Stomach (tissue), 9 donors: ENCODE measurements around the gene SLC26A9. TPM values are rescaled to one million over a fixed set of nuclear protein-coding genes. Genes with fewer than 3 reads are reported as not detected.
A peak's percentile ranks its signal among the peaks of the same experiment; 100 is the strongest.

ENCODE experiments used
- DNase-seq, 2 donors: peaks; one replicate each; pipeline versions ENCODE4 v3.0.0 to v3.0.0-alpha.2; 2013 to 2019
- H3K27ac ChIP-seq, 5 donors: fragments of 200-600 bp in 4 of 5; sonication (generic) in 4 of 5; one replicate each; pipeline ENCODE4 v1.5.1; 2013 to 2019; ENCODE audit warnings: mild to moderate bottlenecking in 1 of 5, moderate library complexity in 1 of 5
- H3K27me3 ChIP-seq, 3 donors: fragments of 200-600 bp; sonication (generic); one replicate each; pipeline ENCODE4 v1.5.1; 2017 to 2019; ENCODE audit warnings: mixed run types in 1 of 3
- H3K36me3 ChIP-seq, 4 donors: fragments of 200-600 bp; sonication (generic); 1 replicate in 3 of 4; 2 replicates in 1 of 4; pipeline ENCODE4 v1.5.1; 2016 to 2019
- H3K4me1 ChIP-seq, 4 donors: fragments of 200-600 bp; sonication (generic); one replicate each; pipeline ENCODE4 v1.5.1; 2016 to 2019
- H3K4me3 ChIP-seq, 4 donors: fragments of 200-600 bp; sonication (generic) in 3 of 4; one replicate each; pipeline ENCODE4 v1.5.1; 2016 to 2019; ENCODE audit warnings: mild to moderate bottlenecking in 1 of 4
- H3K9me3 ChIP-seq, 4 donors: fragments of 200-600 bp; sonication (generic); one replicate each; pipeline ENCODE4 v1.5.1; 2016 to 2019
- EP300 ChIP-seq: sonication (generic); formaldehyde crosslinking; IDR thresholded peaks from one replicate; pipeline ENCODE4 v1.6.1; 2017; ENCODE audit warnings: antibody characterized with exemption
- POLR2A ChIP-seq, 4 donors: fragments of 450-650 bp; IDR thresholded peaks; one replicate each; pipeline ENCODE4 v1.6.1; 2016; ENCODE audit warnings: antibody characterized with exemption in 4 of 4, control low read depth in 2 of 4, mild to moderate bottlenecking in 1 of 4, moderate library complexity in 1 of 4
- POLR2AphosphoS5 ChIP-seq, 3 donors: sonication (generic); formaldehyde crosslinking; IDR thresholded peaks; one replicate each; pipeline ENCODE4 v1.6.1; 2016; ENCODE audit warnings: antibody characterized with exemption in 3 of 3
- WGBS, 5 donors: extraction: QIAGEN DNeasy Blood & Tissue Kit in 3 of 5; methylation state at CpG; one replicate each; pipeline versions ENCODE4 v1.1.5 to v1.1.7; 2013 to 2018; 5-methylcytosine and 5-hydroxymethylcytosine counted together
- intact Hi-C: fragments of 100-400 bp; cut with DNase I; formaldehyde crosslinking; loops from one replicate; pipeline ENCODE4 v1.15.1; 2023; ENCODE audit warnings: low total_unique reads
- polyA plus RNA-seq, 3 donors: library from polyadenylated mRNA; stranded (reverse); fragments of 200-250 nt; gene quantifications; one replicate each; pipeline ENCODE4 v1.2.3, GENCODE V29; 2013
- total RNA-seq, 5 donors: library from RNA; depleted of rRNA; stranded (reverse); fragments of >200 nt; gene quantifications; one replicate each; pipeline versions ENCODE4 v1.1.0 to v1.2.3, GENCODE V29; 2014 to 2016
- TF ChIP-seq, protein P1 (sequence below), 7 experiments: fragments of 450-650 bp in 4 of 7; fragments of 200-600 bp in 3 of 7; sonication (generic) in 3 of 7; IDR thresholded peaks; one replicate each; pipeline ENCODE4 v1.5.1; 2016 to 2019; ENCODE audit warnings: antibody characterized with exemption in 7 of 7, control low read depth in 2 of 7, mild to moderate bottlenecking in 1 of 7
- donor health status: healthy with polysubstance abuse.
- donor health status: Bipolar disorder and iron deficiency.
- donor health status: healthy.

The SLC26A9 gene
- total and polyA plus RNA-seq, 8 donors, result 7.9 to 63.0 (median 30.0) TPM; not detected in 1

DNA sequence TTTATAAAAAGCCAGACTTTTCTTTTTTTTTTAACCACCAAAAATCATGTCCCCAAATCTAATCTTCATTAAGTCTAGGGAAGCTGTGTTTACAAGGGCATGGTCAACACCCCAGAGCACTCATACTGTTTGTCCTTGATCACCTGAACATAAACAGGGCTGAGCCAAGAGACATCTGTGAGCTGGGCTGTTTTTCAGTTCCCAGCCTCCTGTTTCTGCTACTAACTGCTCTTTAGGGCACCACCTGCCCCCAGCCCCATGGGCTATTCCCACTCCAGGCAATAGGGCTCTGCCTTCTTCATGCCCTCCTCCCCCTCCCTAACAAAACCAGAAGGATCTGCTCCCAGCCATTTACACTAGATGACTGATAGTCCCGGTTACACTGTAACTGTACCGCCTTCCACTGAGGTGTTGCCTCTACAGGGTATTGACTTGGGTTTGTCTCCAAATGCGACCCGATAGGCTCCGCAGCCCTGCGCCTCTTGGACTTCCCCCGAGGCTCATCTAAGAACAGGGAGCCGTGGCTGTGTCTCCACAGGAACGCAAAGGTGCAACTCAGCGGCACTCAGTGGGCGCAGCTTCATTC lies 11.7 kb upstream of the SLC26A9 start:
- Histone ChIP-seq H3K27me3 (peaks cover 0 to 23% (median 0%) of the 10 kb centered on the region in 3 donors), H3K36me3 (no peaks in the 10 kb centered on the region), H3K4me1 (peaks cover 0 to 28% (median 18%) of the 10 kb centered on the region in 4 donors), H3K27ac (peak overlapping the region in 3 of 5 donors; percentile 29 to 66 (median 34)), H3K9me3 (no peaks in the 10 kb centered on the region), H3K4me3 (no peak overlapping the region)
- peak in 1 of 2 donors; percentile 57 for DNase-seq
- TF ChIP-seq EP300 (no peak), POLR2AphosphoS5 (IDR thresholded peaks at IDR 0.05) (no peak), POLR2A (IDR thresholded peaks at IDR 0.05) (no peak)
- TF ChIP-seq, protein P1, sequence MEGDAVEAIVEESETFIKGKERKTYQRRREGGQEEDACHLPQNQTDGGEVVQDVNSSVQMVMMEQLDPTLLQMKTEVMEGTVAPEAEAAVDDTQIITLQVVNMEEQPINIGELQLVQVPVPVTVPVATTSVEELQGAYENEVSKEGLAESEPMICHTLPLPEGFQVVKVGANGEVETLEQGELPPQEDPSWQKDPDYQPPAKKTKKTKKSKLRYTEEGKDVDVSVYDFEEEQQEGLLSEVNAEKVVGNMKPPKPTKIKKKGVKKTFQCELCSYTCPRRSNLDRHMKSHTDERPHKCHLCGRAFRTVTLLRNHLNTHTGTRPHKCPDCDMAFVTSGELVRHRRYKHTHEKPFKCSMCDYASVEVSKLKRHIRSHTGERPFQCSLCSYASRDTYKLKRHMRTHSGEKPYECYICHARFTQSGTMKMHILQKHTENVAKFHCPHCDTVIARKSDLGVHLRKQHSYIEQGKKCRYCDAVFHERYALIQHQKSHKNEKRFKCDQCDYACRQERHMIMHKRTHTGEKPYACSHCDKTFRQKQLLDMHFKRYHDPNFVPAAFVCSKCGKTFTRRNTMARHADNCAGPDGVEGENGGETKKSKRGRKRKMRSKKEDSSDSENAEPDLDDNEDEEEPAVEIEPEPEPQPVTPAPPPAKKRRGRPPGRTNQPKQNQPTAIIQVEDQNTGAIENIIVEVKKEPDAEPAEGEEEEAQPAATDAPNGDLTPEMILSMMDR (IDR thresholded peaks at IDR 0.05), result no peak
- 33 to 59% (median 37%) methylated on average over 11 of the region's 11 CpGs for WGBS, 5 donors
- intact Hi-C loops, result no loop called here

DNA sequence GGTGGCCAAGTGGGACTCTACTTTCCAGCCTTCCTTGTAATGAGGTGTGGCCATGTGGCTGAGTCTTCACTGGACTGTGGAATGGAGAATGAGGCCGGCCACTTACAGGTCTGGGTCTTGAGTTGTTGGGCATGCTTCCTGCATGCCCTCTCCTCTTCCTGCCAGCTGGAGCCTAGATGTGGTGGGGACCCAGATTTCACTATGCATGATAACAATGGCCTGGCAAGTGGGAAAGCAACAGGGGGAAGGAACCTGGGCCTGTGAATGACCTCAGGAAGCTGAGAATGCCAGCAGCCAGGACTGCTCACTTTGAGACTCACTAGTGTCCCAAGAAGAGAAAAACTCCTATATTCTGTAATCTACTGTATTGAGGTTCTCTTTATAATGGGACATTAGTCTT lies 8.5 kb upstream of the SLC26A9 start:
- H3K27ac ChIP-seq, result peak overlapping the region in 1 of 5 donors; percentile 28
- peaks cover 0 to 7% (median 0%) of the 10 kb centered on the region in 3 donors for H3K27me3 ChIP-seq
- 80 to 100% (median 89%) methylated on average over 1 of the region's 1 CpG for WGBS, 5 donors
- peaks cover 0 to 43% (median 33%) of the 10 kb centered on the region in 4 donors for H3K4me1 ChIP-seq
- DNase-seq, result no peak
- intact Hi-C loops, result no loop called here
- H3K9me3 ChIP-seq, result no peaks in the 10 kb centered on the region
- H3K4me3 ChIP-seq, result no peak overlapping the region
- TF ChIP-seq, protein P1 (IDR thresholded peaks at IDR 0.05), result no peak
- no peaks in the 10 kb centered on the region for H3K36me3 ChIP-seq

DNA sequence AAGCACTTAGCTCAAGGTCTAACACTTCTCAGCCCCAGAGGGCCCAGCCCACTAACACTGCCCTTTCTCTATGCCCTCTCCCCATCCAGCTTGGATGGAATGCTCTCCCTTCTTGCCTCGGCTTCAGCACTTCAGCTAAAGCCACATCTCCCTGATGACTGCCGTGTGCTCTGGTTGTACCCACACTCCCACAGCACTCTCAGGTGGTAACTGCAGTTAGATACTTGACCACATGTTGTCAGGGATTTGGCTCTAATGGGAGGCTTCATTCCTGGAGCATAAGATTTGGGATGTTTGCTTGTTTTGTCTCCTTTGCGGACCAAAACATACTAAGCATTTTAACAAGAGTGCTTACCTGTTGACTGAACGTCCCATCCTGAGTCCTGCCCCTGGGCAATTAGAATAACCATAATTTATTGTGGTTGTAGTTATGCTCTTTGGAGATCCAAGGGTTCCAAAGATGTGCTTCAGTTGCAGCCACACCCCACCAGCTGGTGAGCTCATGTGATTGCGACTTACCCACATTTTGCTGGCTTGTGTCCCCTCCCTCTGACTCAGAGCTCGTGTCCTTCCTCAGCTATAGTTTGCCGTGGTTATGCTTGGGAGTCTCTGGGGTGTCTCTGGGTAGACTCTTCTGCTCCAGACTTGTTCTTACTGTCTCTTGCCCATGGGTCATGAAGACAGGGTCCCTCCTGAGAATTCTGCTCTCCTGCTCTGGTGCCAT lies 7.7 kb upstream of the SLC26A9 start:
- no peak for TF ChIP-seq POLR2A (IDR thresholded peaks at IDR 0.05)
- TF ChIP-seq EP300, result no peak
- no peak for TF ChIP-seq POLR2AphosphoS5 (IDR thresholded peaks at IDR 0.05)
- TF ChIP-seq, protein P1 (IDR thresholded peaks at IDR 0.05), result no peak
- no peaks in the 10 kb centered on the region for H3K9me3 ChIP-seq
- H3K4me3 ChIP-seq, result no peak overlapping the region
- intact Hi-C loops, result no loop called here
- peaks cover 0 to 9% (median 0%) of the 10 kb centered on the region in 3 donors for H3K27me3 ChIP-seq
- 73 to 83% (median 78%) methylated on average over 7 of the region's 7 CpGs for WGBS, 5 donors
- DNase-seq, result no peak
- no peaks in the 10 kb centered on the region for H3K36me3 ChIP-seq
- peaks cover 0 to 45% (median 33%) of the 10 kb centered on the region in 4 donors for H3K4me1 ChIP-seq
- H3K27ac ChIP-seq, result peak overlapping the region in 1 of 5 donors; percentile 49

- H3K9me3 ChIP-seq, result no peaks in the 10 kb centered on the region
- no peaks in the 10 kb centered on the region for H3K36me3 ChIP-seq
- H3K4me1 ChIP-seq, result peaks cover 0 to 45% (median 33%) of the 10 kb centered on the region in 4 donors
- WGBS, 5 donors, result 49 to 70% (median 65%) methylated on average over 2 to 8 of the region's 8 CpGs
- peaks cover 0 to 12% (median 0%) of the 10 kb centered on the region in 3 donors for H3K27me3 ChIP-seq
- intact Hi-C loops, result no loop called here
- peak; percentile 47 to 71 for DNase-seq
- H3K27ac ChIP-seq, result peak overlapping the region in 2 of 5 donors; percentile 34 to 49
- H3K4me3 ChIP-seq, result no peak overlapping the region
- TF ChIP-seq, protein P1 (IDR thresholded peaks at IDR 0.05), result no peak
- TF ChIP-seq EP300, result no peak
- no peak for TF ChIP-seq POLR2A (IDR thresholded peaks at IDR 0.05)
- no peak for TF ChIP-seq POLR2AphosphoS5 (IDR thresholded peaks at IDR 0.05)
These were observed 7.0 kb upstream of the SLC26A9 start for GRCh38 chr1:205950280-205950679.
